HepG2 (cell line): Measurements from ENCODE around the gene CCNB1. TPM values are rescaled to one million over a fixed set of nuclear protein-coding genes. Genes with fewer than 3 reads are reported as not detected.

Source experiments
- HMGA1 ChIP-seq: sonication (generic); formaldehyde crosslinking; conservative IDR thresholded peaks from 2 replicates; pipeline ENCODE4 v1.4.0; 2020; ENCODE audit warnings: missing genetic modification reagents
- IKZF1 ChIP-seq: fragments of 450-650 bp; IDR thresholded peaks from 2 replicates; pipeline ENCODE4 v1.7.1; 2016
- JUND ChIP-seq: sonication (generic); formaldehyde crosslinking; IDR thresholded peaks from 2 replicates; pipeline ENCODE4 v1.8.0; 2022; ENCODE audit warnings: mild to moderate bottlenecking, missing genetic modification reagents
- MAFF ChIP-seq: IDR thresholded peaks from 2 replicates; pipeline ENCODE4 v1.6.1; 2011; ENCODE audit warnings: low read depth, low read length, improper control_type of control experiment
- MAZ ChIP-seq, 2 experiments: sonication (generic) in 1 of 2; formaldehyde crosslinking in 1 of 2; IDR thresholded peaks; 2 replicates each; pipeline versions ENCODE4 v1.5.0 to v1.6.1; 2012 to 2020; ENCODE audit warnings: low read depth in 2 of 2, mild to moderate bottlenecking in 2 of 2, borderline replicate concordance in 1 of 2, improper control_type of control experiment in 1 of 2, low read length in 1 of 2, missing genetic modification reagents in 1 of 2, moderate library complexity in 1 of 2
- NR1H2 ChIP-seq: sonication (generic); formaldehyde crosslinking; IDR thresholded peaks from 2 replicates; pipeline ENCODE4 v1.8.1; 2022; ENCODE audit warnings: low read depth, missing genetic modification reagents, borderline replicate concordance
- RBFOX2 ChIP-seq: fragments of 200-400 bp; formaldehyde crosslinking; IDR thresholded peaks from 2 replicates; pipeline ENCODE4 v1.6.1; 2017; ENCODE audit warnings: low read depth, mild to moderate bottlenecking, low read length
- REPIN1 ChIP-seq: sonication (generic); formaldehyde crosslinking; IDR thresholded peaks from 2 replicates; pipeline ENCODE4 v1.8.0; 2022; ENCODE audit warnings: missing genetic modification reagents, low read depth, mild to moderate bottlenecking, borderline replicate concordance
- RXRB ChIP-seq: IDR thresholded peaks from 2 replicates; pipeline ENCODE4 v1.6.1; 2016; ENCODE audit warnings: borderline replicate concordance, missing genetic modification reagents, missing compliant biosample characterization
- SMAD1 ChIP-seq: sonication (generic); formaldehyde crosslinking; IDR thresholded peaks from 2 replicates; pipeline ENCODE4 v1.4.0; 2020; ENCODE audit warnings: missing genetic modification reagents, low read depth, mild to moderate bottlenecking, borderline replicate concordance
- SYNCRIP ChIP-seq: fragments of 200-400 bp; formaldehyde crosslinking; IDR thresholded peaks from 2 replicates; pipeline ENCODE4 v1.6.1; 2018; ENCODE audit warnings: mild to moderate bottlenecking, low read depth, low read length; ENCODE audit not compliant: insufficient read depth
- ZFAT ChIP-seq: sonication (generic); formaldehyde crosslinking; conservative IDR thresholded peaks from 2 replicates; pipeline ENCODE4 v1.8.1; 2023; ENCODE audit warnings: missing genetic modification reagents, inconsistent platforms
- ZFP37 ChIP-seq: sonication (generic); formaldehyde crosslinking; IDR thresholded peaks from 2 replicates; pipeline ENCODE4 v1.4.0; 2020; ENCODE audit warnings: missing genetic modification reagents, borderline replicate concordance
- ZFP62 ChIP-seq: sonication (generic); formaldehyde crosslinking; IDR thresholded peaks from 2 replicates; pipeline ENCODE4 v1.4.0; 2020; ENCODE audit warnings: missing genetic modification reagents
- ZNF121 ChIP-seq: sonication (generic); formaldehyde crosslinking; IDR thresholded peaks from 2 replicates; pipeline ENCODE4 v1.5.0; 2020; ENCODE audit warnings: mild to moderate bottlenecking, missing genetic modification reagents
- ZNF331 ChIP-seq: sonication (generic); formaldehyde crosslinking; IDR thresholded peaks from 2 replicates; pipeline ENCODE4 v1.4.0; 2020; ENCODE audit warnings: missing genetic modification reagents
- polyA plus RNA-seq, 8 experiments: library from polyadenylated mRNA; depleted of rRNA in 3 of 8; stranded (reverse) in 7 of 8; unstranded in 1 of 8; fragments of >200 nt; fragmentation: Illumina TruSeq in 4 of 8; extraction: Trizol in 4 of 8; gene quantifications; 2 replicates each; pipeline versions ENCODE4 v1.2.1 to v1.2.3, GENCODE V29; 2011 to 2016; ENCODE audit warnings: low read depth in 4 of 8, missing spikeins in 1 of 8, mixed read lengths in 1 of 8; ENCODE audit not compliant: insufficient read depth in 1 of 8
- total RNA-seq, 5 experiments: library from RNA; depleted of rRNA; stranded (reverse); fragments of >200 nt; fragmentation: Illumina TruSeq; extraction: Trizol; gene quantifications; 2 replicates each; pipeline ENCODE4 v1.2.3, GENCODE V29; 2016; ENCODE audit warnings: low read depth in 1 of 5
- TF ChIP-seq, protein P1 (sequence below): sonication (generic); formaldehyde crosslinking; IDR thresholded peaks from 2 replicates; pipeline ENCODE4 v1.9.0; 2021; ENCODE audit warnings: missing genetic modification reagents, mild to moderate bottlenecking, borderline replicate concordance
- TF ChIP-seq, protein P2 (sequence below): sonication (generic); formaldehyde crosslinking; IDR thresholded peaks from 2 replicates; pipeline ENCODE4 v1.8.0; 2022; ENCODE audit warnings: mild to moderate bottlenecking, missing genetic modification reagents, borderline replicate concordance
- TF ChIP-seq, protein P3 (sequence below): sonication (generic); formaldehyde crosslinking; IDR thresholded peaks from 2 replicates; pipeline ENCODE4 v1.5.0; 2020; ENCODE audit warnings: missing genetic modification reagents
- TF ChIP-seq, protein P4 (sequence below): sonication (generic); formaldehyde crosslinking; IDR thresholded peaks from 2 replicates; pipeline ENCODE4 v1.5.0; 2020; ENCODE audit warnings: missing genetic modification reagents
- TF ChIP-seq, protein P5 (sequence below): sonication (generic); formaldehyde crosslinking; IDR thresholded peaks from 2 replicates; pipeline ENCODE4 v1.4.0; 2020; ENCODE audit warnings: mild to moderate bottlenecking, missing genetic modification reagents
- TF ChIP-seq, protein P6 (sequence below): sonication (generic); formaldehyde crosslinking; IDR thresholded peaks from 2 replicates; pipeline ENCODE4 v1.4.0; 2020; ENCODE audit warnings: missing genetic modification reagents

Gene CCNB1
- total and polyA plus RNA-seq, 2 of the 13 experiments (the other 11 are each of a cell fraction or from before 2014, with no cell fraction given), result 82.3 to 316 TPM

DNA sequence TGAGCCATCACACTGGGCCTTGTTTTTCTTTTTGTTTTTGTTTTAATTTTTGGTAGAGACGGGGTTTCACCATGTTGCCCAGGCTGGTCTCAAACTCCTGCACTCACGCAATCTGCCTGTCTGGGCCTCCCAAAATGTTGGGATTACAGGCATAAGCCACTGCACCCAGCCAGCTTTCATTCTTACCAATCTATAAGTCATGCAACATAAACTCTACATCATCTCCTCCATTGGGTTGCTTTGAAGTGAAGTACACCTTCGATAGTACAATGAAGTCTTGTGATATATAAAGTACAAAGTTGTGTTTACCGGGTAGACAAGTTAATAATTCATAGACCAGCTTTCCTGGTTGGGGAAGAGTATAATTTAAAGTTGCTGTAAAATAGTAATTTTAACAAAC lies 58.9 kb downstream of the CCNB1 start (continued):
- TF ChIP-seq, protein P1, sequence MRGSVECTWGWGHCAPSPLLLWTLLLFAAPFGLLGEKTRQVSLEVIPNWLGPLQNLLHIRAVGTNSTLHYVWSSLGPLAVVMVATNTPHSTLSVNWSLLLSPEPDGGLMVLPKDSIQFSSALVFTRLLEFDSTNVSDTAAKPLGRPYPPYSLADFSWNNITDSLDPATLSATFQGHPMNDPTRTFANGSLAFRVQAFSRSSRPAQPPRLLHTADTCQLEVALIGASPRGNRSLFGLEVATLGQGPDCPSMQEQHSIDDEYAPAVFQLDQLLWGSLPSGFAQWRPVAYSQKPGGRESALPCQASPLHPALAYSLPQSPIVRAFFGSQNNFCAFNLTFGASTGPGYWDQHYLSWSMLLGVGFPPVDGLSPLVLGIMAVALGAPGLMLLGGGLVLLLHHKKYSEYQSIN (CRISPR knock-in tag), result no peak
- TF ChIP-seq ZFP37, result no peak
- TF ChIP-seq JUND (CRISPR knock-in tag), result no peak
- TF ChIP-seq ZNF121 (CRISPR knock-in tag), result no peak
- TF ChIP-seq, protein P2, sequence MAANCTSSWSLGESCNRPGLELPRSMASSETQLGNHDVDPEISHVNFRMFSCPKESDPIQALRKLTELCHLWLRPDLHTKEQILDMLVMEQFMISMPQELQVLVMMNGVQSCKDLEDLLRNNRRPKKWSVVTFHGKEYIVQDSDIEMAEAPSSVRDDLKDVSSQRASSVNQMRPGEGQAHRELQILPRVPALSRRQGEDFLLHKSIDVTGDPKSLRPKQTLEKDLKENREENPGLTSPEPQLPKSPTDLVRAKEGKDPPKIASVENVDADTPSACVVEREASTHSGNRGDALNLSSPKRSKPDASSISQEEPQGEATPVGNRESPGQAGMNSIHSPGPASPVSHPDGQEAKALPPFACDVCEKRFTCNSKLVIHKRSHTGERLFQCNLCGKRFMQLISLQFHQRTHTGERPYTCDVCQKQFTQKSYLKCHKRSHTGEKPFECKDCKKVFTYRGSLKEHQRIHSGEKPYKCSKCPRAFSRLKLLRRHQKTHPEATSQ (CRISPR knock-in tag), result no peak
- TF ChIP-seq SMAD1 (CRISPR knock-in tag), result no peak
- TF ChIP-seq ZFAT, result no peak
- TF ChIP-seq ZFP62 (CRISPR knock-in tag), result no peak
- TF ChIP-seq, protein P3, sequence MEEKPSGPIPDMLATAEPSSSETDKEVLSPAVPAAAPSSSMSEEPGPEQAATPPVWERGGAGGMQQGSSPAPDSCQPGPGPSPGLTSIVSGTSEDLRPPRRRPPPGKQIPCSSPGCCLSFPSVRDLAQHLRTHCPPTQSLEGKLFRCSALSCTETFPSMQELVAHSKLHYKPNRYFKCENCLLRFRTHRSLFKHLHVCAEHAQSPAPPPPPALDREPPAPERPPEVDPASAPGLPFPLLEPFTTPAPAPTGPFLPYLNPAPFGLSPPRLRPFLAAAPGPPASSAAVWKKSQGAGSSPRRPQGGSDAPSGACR (CRISPR knock-in tag), result no peak
- no peak for TF ChIP-seq RXRB
- no peak for TF ChIP-seq MAZ (IDR thresholded peaks at IDR 0.05; ENCODE audit: borderline replicate concordance, low read depth, low read length)
- no peak for TF ChIP-seq MAZ (CRISPR knock-in tag; IDR thresholded peaks at IDR 0.05; ENCODE audit: low read depth)
- TF ChIP-seq, protein P4, sequence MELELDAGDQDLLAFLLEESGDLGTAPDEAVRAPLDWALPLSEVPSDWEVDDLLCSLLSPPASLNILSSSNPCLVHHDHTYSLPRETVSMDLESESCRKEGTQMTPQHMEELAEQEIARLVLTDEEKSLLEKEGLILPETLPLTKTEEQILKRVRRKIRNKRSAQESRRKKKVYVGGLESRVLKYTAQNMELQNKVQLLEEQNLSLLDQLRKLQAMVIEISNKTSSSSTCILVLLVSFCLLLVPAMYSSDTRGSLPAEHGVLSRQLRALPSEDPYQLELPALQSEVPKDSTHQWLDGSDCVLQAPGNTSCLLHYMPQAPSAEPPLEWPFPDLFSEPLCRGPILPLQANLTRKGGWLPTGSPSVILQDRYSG (CRISPR knock-in tag), result no peak
- TF ChIP-seq IKZF1, result no peak
- TF ChIP-seq REPIN1 (CRISPR knock-in tag), result no peak
- TF ChIP-seq, protein P5, sequence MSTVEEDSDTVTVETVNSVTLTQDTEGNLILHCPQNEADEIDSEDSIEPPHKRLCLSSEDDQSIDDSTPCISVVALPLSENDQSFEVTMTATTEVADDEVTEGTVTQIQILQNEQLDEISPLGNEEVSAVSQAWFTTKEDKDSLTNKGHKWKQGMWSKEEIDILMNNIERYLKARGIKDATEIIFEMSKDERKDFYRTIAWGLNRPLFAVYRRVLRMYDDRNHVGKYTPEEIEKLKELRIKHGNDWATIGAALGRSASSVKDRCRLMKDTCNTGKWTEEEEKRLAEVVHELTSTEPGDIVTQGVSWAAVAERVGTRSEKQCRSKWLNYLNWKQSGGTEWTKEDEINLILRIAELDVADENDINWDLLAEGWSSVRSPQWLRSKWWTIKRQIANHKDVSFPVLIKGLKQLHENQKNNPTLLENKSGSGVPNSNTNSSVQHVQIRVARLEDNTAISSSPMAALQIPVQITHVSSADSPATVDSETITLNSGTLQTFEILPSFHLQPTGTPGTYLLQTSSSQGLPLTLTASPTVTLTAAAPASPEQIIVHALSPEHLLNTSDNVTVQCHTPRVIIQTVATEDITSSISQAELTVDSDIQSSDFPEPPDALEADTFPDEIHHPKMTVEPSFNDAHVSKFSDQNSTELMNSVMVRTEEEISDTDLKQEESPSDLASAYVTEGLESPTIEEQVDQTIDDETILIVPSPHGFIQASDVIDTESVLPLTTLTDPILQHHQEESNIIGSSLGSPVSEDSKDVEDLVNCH (CRISPR knock-in tag), result no peak
- no peak for TF ChIP-seq ZNF331 (CRISPR knock-in tag)
- TF ChIP-seq HMGA1 (CRISPR knock-in tag), result no peak
- no peak for TF ChIP-seq SYNCRIP
- TF ChIP-seq NR1H2 (CRISPR knock-in tag), result no peak
- no peak for TF ChIP-seq RBFOX2
- TF ChIP-seq, protein P6, sequence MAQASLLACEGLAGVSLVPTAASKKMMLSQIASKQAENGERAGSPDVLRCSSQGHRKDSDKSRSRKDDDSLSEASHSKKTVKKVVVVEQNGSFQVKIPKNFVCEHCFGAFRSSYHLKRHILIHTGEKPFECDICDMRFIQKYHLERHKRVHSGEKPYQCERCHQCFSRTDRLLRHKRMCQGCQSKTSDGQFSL, result no peak
- TF ChIP-seq MAFF, result no peak
